ENCODE results near the gene ETV6.

ETV6 gene

DNA sequence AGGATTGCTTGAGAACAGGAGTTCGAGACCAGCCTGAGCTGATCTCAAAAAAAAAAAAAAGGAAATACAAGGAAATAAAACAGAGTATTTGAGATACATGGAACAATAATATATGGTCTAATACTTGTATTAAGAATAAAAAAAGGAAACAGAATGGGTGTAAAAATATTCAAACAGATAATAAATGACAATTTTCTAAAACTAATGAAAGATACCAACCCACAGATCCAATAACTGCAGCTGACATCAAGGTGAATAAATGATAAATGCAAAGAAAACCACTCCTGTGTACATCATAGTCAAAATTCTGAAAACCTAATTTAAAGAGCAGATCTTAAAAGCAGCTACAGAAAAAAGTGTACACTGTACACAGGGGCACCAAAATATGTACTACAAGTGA, 4.1 kb upstream of the ETV6 start:
- H3K4me3 ChIP-seq (ENCODE audit: low read depth in 1 of 2, low read length in 1 of 2), result no peak overlapping the region
- H3K27ac ChIP-seq, result no peak overlapping the region
- TF ChIP-seq, protein P1, sequence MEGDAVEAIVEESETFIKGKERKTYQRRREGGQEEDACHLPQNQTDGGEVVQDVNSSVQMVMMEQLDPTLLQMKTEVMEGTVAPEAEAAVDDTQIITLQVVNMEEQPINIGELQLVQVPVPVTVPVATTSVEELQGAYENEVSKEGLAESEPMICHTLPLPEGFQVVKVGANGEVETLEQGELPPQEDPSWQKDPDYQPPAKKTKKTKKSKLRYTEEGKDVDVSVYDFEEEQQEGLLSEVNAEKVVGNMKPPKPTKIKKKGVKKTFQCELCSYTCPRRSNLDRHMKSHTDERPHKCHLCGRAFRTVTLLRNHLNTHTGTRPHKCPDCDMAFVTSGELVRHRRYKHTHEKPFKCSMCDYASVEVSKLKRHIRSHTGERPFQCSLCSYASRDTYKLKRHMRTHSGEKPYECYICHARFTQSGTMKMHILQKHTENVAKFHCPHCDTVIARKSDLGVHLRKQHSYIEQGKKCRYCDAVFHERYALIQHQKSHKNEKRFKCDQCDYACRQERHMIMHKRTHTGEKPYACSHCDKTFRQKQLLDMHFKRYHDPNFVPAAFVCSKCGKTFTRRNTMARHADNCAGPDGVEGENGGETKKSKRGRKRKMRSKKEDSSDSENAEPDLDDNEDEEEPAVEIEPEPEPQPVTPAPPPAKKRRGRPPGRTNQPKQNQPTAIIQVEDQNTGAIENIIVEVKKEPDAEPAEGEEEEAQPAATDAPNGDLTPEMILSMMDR (IDR thresholded peaks at IDR 0.05), result no peak
- no peaks in the 10 kb centered on the region for H3K36me3 ChIP-seq
- peaks cover 8 to 9% of the 10 kb centered on the region in 2 experiments for H3K4me1 ChIP-seq (ENCODE audit: control insufficient read depth in 1 of 2, insufficient read depth in 1 of 2, low read depth in 1 of 2, low read length in 1 of 2)
- no peaks in the 10 kb centered on the region for H3K9me3 ChIP-seq
- H3K27me3 ChIP-seq, result no peaks in the 10 kb centered on the region

DNA sequence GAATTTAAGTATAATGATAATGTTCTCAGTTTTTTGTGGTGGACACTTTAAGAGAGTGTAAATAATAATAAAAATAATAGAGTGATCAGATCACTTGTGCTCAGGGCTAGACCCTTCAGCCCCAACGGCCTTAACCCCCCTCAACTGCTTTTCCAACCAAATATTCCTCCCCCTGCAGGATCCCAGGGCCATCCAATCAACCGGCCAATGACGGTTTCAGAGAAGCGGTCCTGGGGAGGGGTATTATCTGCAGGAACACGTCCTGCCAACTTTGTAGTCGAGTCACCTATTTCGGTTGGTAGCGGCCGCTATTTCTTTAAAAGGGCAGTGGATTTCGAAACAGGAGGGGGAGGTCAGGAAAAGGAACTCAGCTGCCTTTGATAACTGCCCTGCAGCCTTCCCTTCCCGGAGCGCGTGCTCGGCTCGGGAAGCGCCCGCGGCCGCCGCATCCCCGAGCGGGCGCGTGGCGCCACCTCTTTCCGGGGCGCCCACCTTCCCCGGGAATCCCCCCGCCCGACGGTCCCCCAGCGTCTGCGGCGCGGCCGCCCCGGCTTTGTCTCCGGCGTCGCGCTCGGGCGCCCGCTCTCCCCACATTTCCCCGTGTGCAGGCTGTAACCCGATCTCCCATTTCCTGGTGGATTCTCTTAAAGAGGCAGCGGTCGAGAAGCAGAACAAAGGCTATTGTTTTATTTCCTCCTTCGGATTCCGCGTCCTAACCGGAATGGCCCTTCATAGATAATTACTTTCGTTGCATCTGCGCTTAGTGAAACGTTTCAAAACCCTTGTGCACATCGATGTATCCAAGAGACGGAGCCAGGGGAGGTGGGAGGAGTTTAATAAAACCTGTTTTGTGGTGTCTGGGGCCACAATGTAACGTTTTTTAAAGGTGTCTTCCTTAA, 711 bp upstream of the ETV6 start:
- Histone ChIP-seq H3K27ac (peak overlapping the region; percentile 92), H3K4me3 (ENCODE audit: low read depth in 1 of 2, low read length in 1 of 2) (peak overlapping the region; percentile 84 to 93), H3K9me3 (no peaks in the 10 kb centered on the region), H3K27me3 (no peaks in the 10 kb centered on the region), H3K36me3 (no peaks in the 10 kb centered on the region), H3K4me1 (ENCODE audit: control insufficient read depth in 1 of 2, insufficient read depth in 1 of 2, low read depth in 1 of 2, low read length in 1 of 2) (peaks cover 41 to 42% of the 10 kb centered on the region in 2 experiments)
- TF ChIP-seq, protein P1 (IDR thresholded peaks at IDR 0.05), result no peak

DNA sequence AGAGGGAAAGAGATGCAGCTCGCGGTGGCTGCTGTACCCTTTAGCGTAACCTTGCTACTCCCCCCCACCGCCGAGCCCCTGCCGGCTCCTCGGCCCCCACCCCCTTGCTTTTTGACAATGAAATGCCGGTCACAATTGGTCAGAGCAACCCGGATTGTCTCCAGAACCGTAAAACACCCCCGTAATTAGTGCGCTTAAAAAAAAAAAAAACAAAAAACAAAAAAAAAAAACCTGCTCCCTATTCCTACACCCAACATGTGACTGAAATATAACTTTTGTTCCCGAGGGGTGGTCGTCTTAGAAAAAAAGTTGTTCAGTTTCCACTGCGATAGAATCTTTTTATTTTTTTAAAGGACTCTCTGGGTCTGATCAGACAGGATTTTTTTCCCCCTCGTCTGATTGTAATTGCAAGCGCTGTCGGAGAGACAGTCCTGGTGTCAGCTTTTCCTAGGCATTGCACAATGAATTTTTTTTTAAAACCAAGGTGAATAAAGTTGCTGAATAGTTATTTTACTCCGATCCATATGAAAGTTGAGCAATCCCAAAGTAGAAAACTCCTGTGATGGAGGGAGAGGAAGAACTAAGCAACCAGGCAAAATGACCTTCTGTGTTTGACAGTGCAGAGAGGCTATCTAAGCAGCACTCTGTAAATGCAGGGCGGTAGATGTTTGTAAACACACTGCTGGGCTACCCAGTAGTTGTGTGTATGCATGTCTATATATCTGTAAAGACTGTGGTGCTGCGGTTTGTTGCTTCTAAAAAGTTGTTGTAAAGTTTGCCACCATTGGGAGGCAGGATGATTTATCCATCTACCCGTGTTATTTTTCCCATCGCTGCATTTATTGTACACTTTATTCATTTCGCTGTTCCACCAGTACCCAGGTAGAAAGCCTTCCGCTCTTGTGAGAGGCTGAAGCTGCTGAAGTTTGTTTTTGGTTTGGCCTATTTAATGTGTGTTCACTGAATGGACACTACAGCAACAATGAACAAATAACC, 1.1 kb downstream of the ETV6 start:
- Histone ChIP-seq H3K4me3 (ENCODE audit: low read depth in 1 of 2, low read length in 1 of 2) (peak overlapping the region; percentile 84 to 93), H3K4me1 (ENCODE audit: control insufficient read depth in 1 of 2, insufficient read depth in 1 of 2, low read depth in 1 of 2, low read length in 1 of 2) (peaks cover 59 to 60% of the 10 kb centered on the region in 2 experiments), H3K27ac (peak overlapping the region; percentile 92), H3K27me3 (no peaks in the 10 kb centered on the region), H3K9me3 (no peaks in the 10 kb centered on the region), H3K36me3 (no peaks in the 10 kb centered on the region)
- TF ChIP-seq, protein P1 (IDR thresholded peaks at IDR 0.05), result no peak

DNA sequence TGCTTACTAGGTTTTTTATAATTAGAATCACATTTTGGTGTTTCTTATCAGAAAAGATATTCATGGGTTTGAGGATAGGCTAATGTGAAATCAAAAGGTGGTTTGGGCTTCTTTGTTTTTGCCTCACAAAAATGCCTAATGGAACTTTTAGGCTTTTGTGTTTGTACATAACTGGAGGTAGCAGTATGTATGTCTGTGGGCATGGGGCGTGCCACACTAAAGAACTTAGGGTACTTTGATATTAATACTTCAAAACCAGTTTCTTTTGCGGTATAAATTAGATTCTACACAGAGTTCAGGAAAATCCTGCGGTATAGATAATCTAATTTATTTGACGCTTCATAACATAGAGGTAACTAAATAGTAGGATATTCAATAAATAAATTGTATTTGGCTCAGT, 1.9 kb downstream of the ETV6 start:
- H3K27me3 ChIP-seq, result no peaks in the 10 kb centered on the region
- H3K36me3 ChIP-seq, result no peaks in the 10 kb centered on the region
- peak overlapping the region; percentile 92 for H3K27ac ChIP-seq
- H3K4me1 ChIP-seq (ENCODE audit: control insufficient read depth in 1 of 2, insufficient read depth in 1 of 2, low read depth in 1 of 2, low read length in 1 of 2), result peaks cover 67 to 68% of the 10 kb centered on the region in 2 experiments
- peak overlapping the region; percentile 84 to 93 for H3K4me3 ChIP-seq (ENCODE audit: low read depth in 1 of 2, low read length in 1 of 2)
- TF ChIP-seq, protein P1 (IDR thresholded peaks at IDR 0.05), result no peak
- no peaks in the 10 kb centered on the region for H3K9me3 ChIP-seq

DNA sequence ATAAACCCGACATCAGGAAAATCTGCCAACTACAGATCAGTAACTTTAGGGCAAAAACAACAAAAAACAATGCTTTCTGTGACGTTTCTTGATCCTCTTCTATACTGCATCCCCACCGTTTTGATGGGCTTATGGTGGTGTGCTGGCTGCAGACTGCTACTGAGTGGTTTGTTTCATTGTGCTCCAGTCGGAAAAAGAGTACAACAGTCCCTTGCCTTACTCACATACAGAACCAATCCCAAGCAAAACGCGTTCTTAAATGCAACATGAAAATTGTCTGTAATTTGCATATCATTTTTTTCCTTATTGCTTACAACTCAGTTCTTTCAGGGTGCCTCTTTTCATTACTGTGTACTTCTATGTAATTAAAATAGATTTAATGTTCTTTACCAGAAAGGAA, 2.3 kb downstream of the ETV6 start:
- peak overlapping the region; percentile 84 to 93 for H3K4me3 ChIP-seq (ENCODE audit: low read depth in 1 of 2, low read length in 1 of 2)
- peak overlapping the region; percentile 92 for H3K27ac ChIP-seq
- H3K36me3 ChIP-seq, result no peaks in the 10 kb centered on the region
- no peaks in the 10 kb centered on the region for H3K27me3 ChIP-seq
- no peaks in the 10 kb centered on the region for H3K9me3 ChIP-seq
- TF ChIP-seq, protein P1 (IDR thresholded peaks at IDR 0.05), result no peak
- peaks cover 71 to 72% of the 10 kb centered on the region in 2 experiments for H3K4me1 ChIP-seq (ENCODE audit: control insufficient read depth in 1 of 2, insufficient read depth in 1 of 2, low read depth in 1 of 2, low read length in 1 of 2)
